Stimulated activated CD8-positive, alpha-beta memory T cell treated with anti-CD3 and anti-CD28 coated beads, Interleukin-2, amount 100 ng/mL, for 1 hour (primary cell): Measurements from ENCODE around the gene EXOC3L4.

ENCODE experiments used
- DNase-seq, 2 donors: peaks; one replicate each; pipeline ENCODE4 v3.0.0-alpha.2; 2020; ENCODE audit warnings: low read depth in 2 of 2

The EXOC3L4 gene

GRCh38 chr14:103070971-103071542 lies 23.5 kb upstream of the EXOC3L4 start:
- DNase-seq, result no peak

GRCh38 chr14:103071544-103072251 lies 22.8 kb upstream of the EXOC3L4 start:
- no peak for DNase-seq

GRCh38 chr14:103072595-103073366 lies 21.7 kb upstream of the EXOC3L4 start:
- DNase-seq, result no peak

DNA sequence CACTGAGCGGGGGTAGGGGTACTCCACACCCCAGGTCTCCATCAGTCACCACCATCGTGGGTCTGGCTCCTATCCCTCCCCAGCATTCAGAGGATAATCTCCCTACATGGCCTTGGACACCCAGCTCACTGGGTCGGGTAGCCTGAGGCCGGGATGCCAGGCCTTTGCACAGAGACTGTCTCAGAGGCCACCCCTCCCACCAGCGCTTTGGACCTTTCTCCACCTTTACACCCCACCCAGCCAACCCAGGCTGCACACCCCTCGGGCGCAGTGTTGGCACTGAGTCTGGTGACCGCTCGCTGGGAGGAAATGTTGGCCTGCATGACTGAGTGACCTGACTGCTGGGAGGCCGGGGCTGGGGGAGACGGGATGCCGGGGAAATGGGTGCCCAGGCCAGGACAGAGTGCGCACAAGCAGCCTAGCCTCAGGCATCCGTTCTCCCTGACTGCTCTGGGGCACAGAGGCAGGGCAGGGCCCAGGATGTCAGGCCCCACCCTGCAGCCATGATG lies 21.1 kb upstream of the EXOC3L4 start:
- DNase-seq, result no peak

GRCh38 chr14:103073876-103074728 lies 20.4 kb upstream of the EXOC3L4 start:
- DNase-seq, result no peak

- DNase-seq, result no peak
Measured at GRCh38 chr14:103074729-103075367, 19.7 kb upstream of the EXOC3L4 start.

DNA sequence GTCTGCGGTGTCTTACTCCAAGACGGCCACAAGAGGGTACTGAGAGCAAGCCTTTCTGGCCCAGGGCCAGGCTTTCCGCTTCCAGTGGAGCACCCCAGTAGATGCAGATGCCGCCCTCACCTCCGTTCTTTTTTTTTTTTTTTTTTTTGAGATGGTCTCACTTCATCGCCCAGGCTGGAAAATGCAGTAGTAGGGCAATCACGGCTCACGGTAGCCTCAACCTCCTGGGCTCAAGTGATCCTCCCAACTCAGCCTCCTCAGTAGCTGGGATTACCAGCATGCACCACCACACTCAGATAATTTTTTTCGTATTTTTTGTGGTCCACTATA lies 16.1 kb upstream of the EXOC3L4 start:
- DNase-seq, result peak; percentile 42 to 59

GRCh38 chr14:103078860-103079587 lies 15.5 kb upstream of the EXOC3L4 start:
- DNase-seq, result no peak

GRCh38 chr14:103081951-103082350 lies 12.6 kb upstream of the EXOC3L4 start:
- DNase-seq, result no peak

DNA sequence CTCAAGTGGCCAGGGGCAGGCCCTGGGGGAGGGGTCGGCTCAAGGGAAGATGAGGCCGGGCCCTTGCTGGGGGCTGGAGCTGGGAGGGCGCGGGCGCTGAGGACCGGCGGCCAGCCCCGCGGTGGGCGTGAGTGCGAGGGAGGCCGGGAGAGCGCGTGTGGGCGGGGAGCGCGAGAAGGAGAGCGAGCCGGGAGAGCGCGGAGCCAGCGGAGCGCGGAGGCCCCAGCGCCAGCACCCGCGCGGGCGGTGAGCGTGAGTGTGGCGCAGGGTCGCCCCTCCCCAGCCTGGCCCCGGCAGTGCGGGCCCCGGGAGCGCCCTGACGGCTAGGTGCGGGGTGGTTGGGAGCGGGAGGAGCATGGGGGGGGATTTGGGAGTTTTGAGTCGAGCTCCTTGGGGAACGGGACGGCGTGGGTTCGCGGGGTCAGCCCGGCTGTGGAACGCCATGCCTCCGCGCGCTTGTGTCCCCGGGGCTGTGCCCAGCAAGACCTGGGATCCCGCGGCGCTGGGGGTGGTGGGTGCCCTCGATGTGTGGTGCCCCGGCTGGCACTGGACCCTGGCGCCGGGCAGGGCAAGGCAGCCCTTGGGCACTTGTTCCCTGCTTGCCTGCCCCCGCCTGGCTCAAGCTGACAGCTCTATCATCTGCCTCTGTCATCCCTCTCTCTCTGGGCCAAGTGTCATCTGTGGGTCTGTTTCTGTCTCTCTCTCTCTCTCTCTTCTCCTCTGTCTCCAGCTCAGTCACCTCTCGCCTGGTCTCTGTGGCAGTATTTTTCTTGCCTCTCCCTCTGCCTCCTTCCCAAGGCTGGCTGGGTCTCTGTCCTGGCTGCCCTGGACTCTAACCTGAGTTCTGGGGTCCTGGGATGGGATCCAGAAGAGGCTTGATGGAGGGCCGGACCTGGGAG lies 10.3 kb upstream of the EXOC3L4 start, which contains the start of gene LBHD2:
Gene LBHD2 (plus strand): TSS at position 190 of the 899 bp plus-strand sequence. CDS start 1,803 bp downstream, outside the sequence.
- no peak for DNase-seq

- DNase-seq, result no peak
Measured at GRCh38 chr14:103085106-103086091, 9.1 kb upstream of the EXOC3L4 start.

DNA sequence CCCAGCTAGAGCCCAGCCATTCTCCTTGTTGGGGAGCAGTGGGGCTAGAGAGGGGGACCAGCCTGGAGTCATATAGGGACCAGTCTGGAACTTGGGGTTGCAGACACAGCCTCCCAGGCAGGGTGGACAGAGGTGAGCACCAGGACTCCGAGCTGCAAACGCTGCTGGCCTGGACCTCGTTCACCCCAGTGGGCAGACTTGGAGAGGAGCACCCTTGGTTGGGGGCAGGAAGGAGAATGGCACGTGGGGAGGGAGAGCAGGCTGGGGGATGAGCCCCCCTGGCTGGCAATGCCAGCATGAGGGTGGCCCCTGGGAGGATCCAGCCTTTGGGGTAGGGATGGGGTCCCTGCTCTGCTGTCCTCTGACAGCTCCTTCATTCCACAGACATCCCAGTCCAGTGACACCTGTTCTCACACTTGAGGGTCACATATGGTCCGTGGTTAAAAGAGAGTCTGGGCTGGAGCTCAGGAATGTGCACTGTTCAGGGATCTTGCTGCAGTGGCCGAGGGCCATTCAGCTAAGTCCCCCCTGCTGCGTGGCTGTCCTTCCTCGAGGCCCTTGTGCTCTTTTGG lies 7.7 kb upstream of the EXOC3L4 start:
- DNase-seq, result no peak

DNA sequence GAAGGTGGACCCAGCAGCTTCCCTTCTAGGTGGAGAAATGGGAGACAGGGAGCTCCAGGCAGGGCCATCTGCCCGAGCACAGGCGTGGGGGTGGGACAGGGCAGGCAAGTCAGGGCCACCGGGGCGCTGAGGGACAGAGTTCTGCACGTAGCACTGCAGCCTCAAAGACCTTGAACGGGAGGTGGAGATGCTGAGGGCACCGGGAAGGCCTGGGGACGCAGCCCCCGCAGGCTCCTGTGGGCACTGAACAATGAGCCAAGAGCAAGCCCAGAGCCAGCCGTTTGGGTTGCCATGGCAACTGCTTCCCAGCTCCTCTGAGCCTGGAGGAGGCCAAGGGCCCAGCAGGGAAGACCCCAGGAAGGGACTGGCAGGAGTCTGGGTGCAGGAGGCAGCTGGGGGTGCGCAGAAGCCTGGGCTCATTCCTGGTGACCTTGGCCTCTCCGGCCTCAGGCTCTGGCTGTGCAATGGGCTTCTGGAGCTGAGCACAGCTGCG lies 7.1 kb upstream of the EXOC3L4 start:
- no peak for DNase-seq

DNA sequence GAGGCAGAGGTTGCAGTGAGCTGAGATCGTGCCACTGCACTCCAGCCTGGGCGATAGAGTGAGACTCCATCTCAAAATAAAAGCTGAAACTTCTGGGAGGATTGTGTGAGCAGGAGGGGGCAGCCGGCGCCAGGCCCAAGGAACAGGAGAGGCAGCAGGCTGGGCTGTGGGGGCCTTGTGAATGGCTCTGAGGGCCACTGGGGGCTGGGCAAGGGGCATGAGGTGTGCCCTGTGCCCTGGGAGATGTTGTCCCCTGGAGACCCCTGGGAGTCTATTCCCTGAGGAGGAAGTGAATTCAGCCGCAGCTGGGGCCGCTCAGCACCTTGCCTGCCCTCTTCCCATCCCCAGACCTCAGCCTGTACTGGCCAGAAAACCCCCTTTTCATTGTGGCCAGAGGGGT lies 5.6 kb upstream of the EXOC3L4 start:
- no peak for DNase-seq

- DNase-seq, result no peak
Measured at GRCh38 chr14:103089386-103090335, 4.9 kb upstream of the EXOC3L4 start.

- no peak for DNase-seq
Measured at GRCh38 chr14:103090481-103091020, 4.0 kb upstream of the EXOC3L4 start.
